SK-N-MC (cell line): ENCODE data around the gene POMC.

Source experiments
- EZH2 ChIP-seq: fragments of 200-600 bp; sonication (generic); IDR thresholded peaks from one replicate; pipeline ENCODE4 v1.6.1; 2017; ENCODE audit warnings: antibody characterized with exemption
- FOXP2 ChIP-seq: optimal IDR thresholded peaks from 2 replicates; pipeline ENCODE3; 2011; ENCODE audit warnings: mild to moderate bottlenecking, moderate library complexity; ENCODE audit not compliant: insufficient read depth; ENCODE audit errors: extremely low read length, control extremely low read depth
- POLR2AphosphoS5 ChIP-seq: IDR thresholded peaks from 2 replicates; pipeline ENCODE4 v1.6.1; 2012; ENCODE audit warnings: mild to moderate bottlenecking, low read depth, low read length, borderline replicate concordance

DNA sequence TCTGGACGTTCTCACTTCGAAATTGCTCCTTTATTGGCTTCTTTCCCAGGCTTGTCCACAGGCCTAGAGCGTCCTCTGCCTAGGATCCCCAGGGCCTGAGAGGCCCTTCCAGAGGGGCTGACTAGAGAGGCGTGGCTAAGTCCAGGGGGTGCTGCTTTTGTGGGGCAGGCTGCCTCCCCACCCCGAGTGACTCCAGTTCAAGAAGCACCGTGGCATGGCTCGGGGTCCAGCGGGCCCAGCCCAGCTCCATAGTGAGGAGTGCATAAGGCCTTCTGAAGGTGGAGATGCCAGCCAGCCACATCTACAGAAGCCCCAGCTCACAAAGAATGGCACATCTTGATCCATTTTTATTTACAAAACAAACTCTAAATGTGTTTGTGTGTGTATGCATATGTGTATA is 44.8 kb upstream of the POMC start:
- TF ChIP-seq POLR2AphosphoS5 (no peak), EZH2 (no peak), FOXP2 (no peak)
